Measurements from ENCODE around the gene STARD10. TPM values are rescaled to one million over a fixed set of nuclear protein-coding genes. Genes with fewer than 3 reads are reported as not detected.
"Not testable (repeated sequence)": the region's sequence is repeated elsewhere in the genome, so short reads cannot be mapped to it uniquely, and the experiment has no call there.

Gene STARD10
- total RNA-seq, 2 donors from 2014 or later = 32.2 to 33.3 TPM

DNA sequence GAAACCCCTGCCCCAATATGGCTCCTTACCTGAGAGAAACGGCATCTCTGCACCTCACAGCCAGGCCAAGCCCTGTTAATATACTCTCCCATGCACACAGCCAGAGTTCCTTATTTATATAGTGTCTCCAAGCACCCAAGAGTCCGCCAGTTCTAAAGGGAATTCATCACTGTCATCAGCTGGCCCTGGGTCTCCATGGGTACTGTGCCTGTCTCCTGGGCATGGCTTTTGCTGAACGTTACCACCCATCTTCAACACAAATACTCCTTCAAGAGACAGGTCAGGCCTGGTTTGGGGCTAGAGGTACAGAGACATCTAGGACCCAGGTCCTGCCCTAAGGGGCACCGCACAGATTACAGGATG is 18.7 kb upstream of the STARD10 start:
- H3K27me3 ChIP-seq (ENCODE audit: control insufficient read depth, insufficient read depth, low read length, poor library complexity, severe bottlenecking) = no peaks in the 10 kb centered on the region
- peaks cover 4% of the 10 kb centered on the region for H3K36me3 ChIP-seq (ENCODE audit: control insufficient read depth, insufficient read depth, low read length)
- 89 to 95% methylated on average over 3 to 4 of the region's 4 CpGs for WGBS, 2 experiments (ENCODE audit: insufficient coverage in 1 of 2, insufficient read length in 1 of 2)
- H3K27ac Mint-ChIP-seq = peak overlapping the region; percentile 68
- H3K4me1 ChIP-seq (ENCODE audit: control insufficient read depth, insufficient read depth, low read length) = no peaks in the 10 kb centered on the region
- peak overlapping the region; percentile 88 for H3K4me3 Mint-ChIP-seq
- peak; percentile 58 for DNase-seq
- no peaks in the 10 kb centered on the region for H3K9me3 ChIP-seq (ENCODE audit: control insufficient read depth, low read length)
- peaks cover 18% of the 10 kb centered on the region for H3K4me1 Mint-ChIP-seq
- TF ChIP-seq CTCF (conservative IDR thresholded peaks at IDR 0.05) = no peak
- peaks cover 2% of the 10 kb centered on the region for H3K27me3 Mint-ChIP-seq (ENCODE audit: insufficient read depth)
- peak overlapping the region; percentile 86 for H3K4me3 ChIP-seq (ENCODE audit: low read length)
- no peaks in the 10 kb centered on the region for H3K9me3 Mint-ChIP-seq
- H3K9ac ChIP-seq (ENCODE audit: extremely low read depth, low read length, poor library complexity, severe bottlenecking) = no peak overlapping the region
- H3K36me3 Mint-ChIP-seq (ENCODE audit: low read depth) = peaks cover 15% of the 10 kb centered on the region
- peak overlapping the region; percentile 6 for H3K27ac ChIP-seq (ENCODE audit: low read depth, low read length)

DNA sequence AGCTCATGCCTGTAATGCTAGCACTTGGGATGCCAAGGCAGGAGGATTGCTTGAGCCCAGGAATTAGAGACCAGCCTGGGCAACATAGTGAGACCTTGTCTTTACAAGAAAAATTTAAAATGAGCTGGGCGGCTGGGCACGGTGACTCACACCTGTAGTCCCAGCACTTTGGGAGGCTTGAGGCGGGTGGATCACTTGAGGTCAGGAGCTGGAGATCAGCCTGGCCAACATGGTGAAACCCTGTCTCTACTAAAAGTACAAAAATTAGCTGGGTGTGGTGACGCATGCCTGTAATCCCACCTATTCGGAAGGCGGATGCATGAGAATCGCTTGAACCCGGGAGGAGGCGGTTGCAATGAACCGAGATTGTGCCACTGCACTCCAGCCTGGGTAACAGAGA is 17.8 kb upstream of the STARD10 start:
- not testable (repeated sequence) for H3K4me1 ChIP-seq (ENCODE audit: control insufficient read depth, insufficient read depth, low read length); H3K9me3 Mint-ChIP-seq; H3K9ac ChIP-seq (ENCODE audit: extremely low read depth, low read length, poor library complexity, severe bottlenecking); H3K36me3 ChIP-seq (ENCODE audit: control insufficient read depth, insufficient read depth, low read length); H3K27me3 Mint-ChIP-seq (ENCODE audit: insufficient read depth); H3K4me3 Mint-ChIP-seq; DNase-seq; H3K27me3 ChIP-seq (ENCODE audit: control insufficient read depth, insufficient read depth, low read length, poor library complexity, severe bottlenecking); H3K9me3 ChIP-seq (ENCODE audit: control insufficient read depth, low read length); H3K27ac ChIP-seq (ENCODE audit: low read depth, low read length); H3K27ac Mint-ChIP-seq; H3K4me3 ChIP-seq (ENCODE audit: low read length)
- Mint-ChIP-seq H3K36me3 (ENCODE audit: low read depth) (peaks cover 12% of the 10 kb centered on the region), H3K4me1 (peaks cover 18% of the 10 kb centered on the region)
- 87 to 96% methylated on average over 10 of the region's 10 CpGs for WGBS, 2 experiments (ENCODE audit: insufficient coverage in 1 of 2, insufficient read length in 1 of 2)

GRCh38 chr11:72808331-72808798 is 14.5 kb upstream of the STARD10 start:
- no peak for DNase-seq
- Histone ChIP-seq H3K36me3 (ENCODE audit: control insufficient read depth, insufficient read depth, low read length) (peaks cover 4% of the 10 kb centered on the region), H3K27me3 (ENCODE audit: control insufficient read depth, insufficient read depth, low read length, poor library complexity, severe bottlenecking) (no peaks in the 10 kb centered on the region), H3K4me3 (ENCODE audit: low read length) (no peak overlapping the region), H3K4me1 (ENCODE audit: control insufficient read depth, insufficient read depth, low read length) (no peaks in the 10 kb centered on the region), H3K9ac (ENCODE audit: extremely low read depth, low read length, poor library complexity, severe bottlenecking) (no peak overlapping the region), H3K9me3 (ENCODE audit: control insufficient read depth, low read length) (no peaks in the 10 kb centered on the region), H3K27ac (ENCODE audit: low read depth, low read length) (no peak overlapping the region)
- no peak for TF ChIP-seq CTCF (conservative IDR thresholded peaks at IDR 0.05)
- H3K4me3 Mint-ChIP-seq = no peak overlapping the region
- H3K27ac Mint-ChIP-seq = no peak overlapping the region
- peaks cover 10% of the 10 kb centered on the region for H3K4me1 Mint-ChIP-seq
- WGBS, 2 experiments (ENCODE audit: insufficient coverage in 1 of 2, insufficient read length in 1 of 2) = 98 to 100% methylated on average over 1 to 4 of the region's 4 CpGs
- no peaks in the 10 kb centered on the region for H3K9me3 Mint-ChIP-seq
- peaks cover 12% of the 10 kb centered on the region for H3K36me3 Mint-ChIP-seq (ENCODE audit: low read depth)
- H3K27me3 Mint-ChIP-seq (ENCODE audit: insufficient read depth) = no peaks in the 10 kb centered on the region

- no peak overlapping the region for H3K27ac Mint-ChIP-seq
- Histone ChIP-seq H3K36me3 (ENCODE audit: control insufficient read depth, insufficient read depth, low read length) (peaks cover 4% of the 10 kb centered on the region), H3K4me3 (ENCODE audit: low read length) (no peak overlapping the region), H3K27me3 (ENCODE audit: control insufficient read depth, insufficient read depth, low read length, poor library complexity, severe bottlenecking) (no peaks in the 10 kb centered on the region), H3K27ac (ENCODE audit: low read depth, low read length) (no peak overlapping the region), H3K4me1 (ENCODE audit: control insufficient read depth, insufficient read depth, low read length) (no peaks in the 10 kb centered on the region), H3K9ac (ENCODE audit: extremely low read depth, low read length, poor library complexity, severe bottlenecking) (no peak overlapping the region), H3K9me3 (ENCODE audit: control insufficient read depth, low read length) (no peaks in the 10 kb centered on the region)
- H3K27me3 Mint-ChIP-seq (ENCODE audit: insufficient read depth) = no peaks in the 10 kb centered on the region
- no peaks in the 10 kb centered on the region for H3K9me3 Mint-ChIP-seq
- TF ChIP-seq CTCF (conservative IDR thresholded peaks at IDR 0.05) = no peak
- 91 to 100% methylated on average over 2 of the region's 2 CpGs for WGBS, 2 experiments (ENCODE audit: insufficient coverage in 1 of 2, insufficient read length in 1 of 2)
- DNase-seq = no peak
- peaks cover 4% of the 10 kb centered on the region for H3K4me1 Mint-ChIP-seq
- no peak overlapping the region for H3K4me3 Mint-ChIP-seq
- H3K36me3 Mint-ChIP-seq (ENCODE audit: low read depth) = peaks cover 12% of the 10 kb centered on the region
Measured at GRCh38 chr11:72807792-72808191, 13.9 kb upstream of the STARD10 start.

All from endodermal cell (in vitro differentiated cells).